A549 (cell line): ENCODE results near the gene ADAP1. TPM values are rescaled to one million over a fixed set of nuclear protein-coding genes. Genes with fewer than 3 reads are reported as not detected.
"Not testable (repeated sequence)": the region's sequence is repeated elsewhere in the genome, so short reads cannot be mapped to it uniquely, and the experiment has no call there.

Source experiments
- ATAC-seq, 2 experiments: fragments of 200-7000 bp in 1 of 2; fragments of >200 bp in 1 of 2; cut with Nextera tagmentation in 1 of 2; cut with Tn5 transposase in 1 of 2; 3 replicates each; pipeline versions ENCODE4 v1.8.0 to v1.9.1; 2018 to 2020; ENCODE audit warnings: mild to moderate bottlenecking in 1 of 2, moderate library complexity in 1 of 2
- CTCF ChIA-PET: fragments of 300-600 bp; sonication (Branson Sonifier 250); formaldehyde crosslinking; extraction: SDS; loops from one replicate; lab custom pipeline; 2021; ENCODE audit warnings: antibody characterized with exemption, inconsistent platforms; lab: Yijun Ruan, JAX
- POLR2A ChIA-PET: fragments of 350-600 bp; formaldehyde crosslinking; extraction: SDS; loops from one replicate; lab custom pipeline; 2021; ENCODE audit warnings: antibody characterized with exemption, inconsistent platforms; lab: Yijun Ruan, JAX
- DNase-seq, 2 experiments: peaks; one replicate each; pipeline versions ENCODE4 v3.0.0 to v3.0.0-alpha.2; 2011 to 2016; ENCODE audit warnings: low read depth in 1 of 2, low spot score in 1 of 2
- FAIRE-seq: peaks from 2 replicates; lab custom pipeline; 2011; peaks lifted over from hg19 to GRCh38; lab: Jason Lieb, UNC
- H3K27ac ChIP-seq, 2 experiments: fragments of >200 bp; sonication (Bioruptor Twin); formaldehyde crosslinking; 3 replicates each; pipeline ENCODE4 v1.5.1; 2016 to 2017
- H3K4me1 ChIP-seq: fragments of >200 bp; sonication (Bioruptor Twin); formaldehyde crosslinking; 3 replicates; pipeline ENCODE4 v1.6.1; 2016
- H3K4me2 ChIP-seq: fragments of >200 bp; sonication (Bioruptor Twin); formaldehyde crosslinking; 3 replicates; pipeline ENCODE4 v1.6.1; 2016
- H3K4me3 ChIP-seq: fragments of >200 bp; sonication (Bioruptor Twin); formaldehyde crosslinking; 3 replicates; pipeline ENCODE4 v1.5.1; 2016
- H3K9me3 ChIP-seq: fragments of >200 bp; sonication (Bioruptor Twin); formaldehyde crosslinking; 3 replicates; pipeline ENCODE4 v1.6.1; 2016
- BHLHE40 ChIP-seq: IDR thresholded peaks from 2 replicates; pipeline ENCODE4 v1.6.1; 2012; ENCODE audit warnings: low read depth, low read length, inconsistent platforms
- CBX8 ChIP-seq: fragments of 200-600 bp; sonication (generic); IDR thresholded peaks from 2 replicates; pipeline ENCODE4 v1.6.1; 2016
- CEBPB ChIP-seq, 2 experiments: fragments of >200 bp in 1 of 2; sonication (Bioruptor Twin) in 1 of 2; formaldehyde crosslinking in 1 of 2; IDR thresholded peaks; 2 replicates each; pipeline ENCODE4 v1.6.1; 2012 to 2016
- CHD2 ChIP-seq: fragments of 150-350 bp; IDR thresholded peaks from 2 replicates; pipeline ENCODE4 v1.6.1; 2014; ENCODE audit warnings: low read length; ENCODE audit not compliant: partially characterized antibody
- CHD4 ChIP-seq: fragments of 200-600 bp; sonication (generic); IDR thresholded peaks from 2 replicates; pipeline ENCODE4 v1.6.1; 2016; ENCODE audit warnings: antibody characterized with exemption, mild to moderate bottlenecking, borderline replicate concordance
- ELK1 ChIP-seq: fragments of 150-350 bp; IDR thresholded peaks from 2 replicates; pipeline ENCODE4 v1.6.1; 2014; ENCODE audit warnings: low read depth, mild to moderate bottlenecking, low read length
- FOSL2 ChIP-seq, 2 experiments: fragments of 450-650 bp in 1 of 2; fragments of >200 bp in 1 of 2; sonication (Bioruptor Twin) in 1 of 2; formaldehyde crosslinking; IDR thresholded peaks; 2 replicates each; pipeline versions ENCODE4 v1.5.0 to v1.6.1; 2016 to 2020; ENCODE audit warnings: mild to moderate bottlenecking in 1 of 2, moderate library complexity in 1 of 2
- FOXS1 ChIP-seq: fragments of 250-450 bp; sonication (Bioruptor Pico); IDR thresholded peaks from 2 replicates; pipeline ENCODE4 v1.5.0; 2020; ENCODE audit warnings: mild to moderate bottlenecking, moderate library complexity
- GATA3 ChIP-seq: IDR thresholded peaks from 2 replicates; pipeline ENCODE4 v1.6.1; 2012; ENCODE audit warnings: borderline replicate concordance
- HOXA7 ChIP-seq: fragments of 250-450 bp; sonication (Bioruptor Pico); IDR thresholded peaks from 2 replicates; pipeline ENCODE4 v1.5.0; 2020; ENCODE audit warnings: mild to moderate bottlenecking, moderate library complexity
- HOXB13 ChIP-seq: fragments of 250-450 bp; sonication (Bioruptor Pico); IDR thresholded peaks from 2 replicates; pipeline ENCODE4 v1.5.0; 2020; ENCODE audit warnings: low read depth, mild to moderate bottlenecking, moderate library complexity
- JUN ChIP-seq, 2 experiments: fragments of >200 bp; sonication (Bioruptor Twin); formaldehyde crosslinking; IDR thresholded peaks; 2 replicates in 1 of 2; 3 replicates in 1 of 2; pipeline ENCODE4 v1.6.1; 2016 to 2017
- JUNB ChIP-seq: fragments of >200 bp; sonication (Bioruptor Twin); formaldehyde crosslinking; IDR thresholded peaks from 2 replicates; pipeline ENCODE4 v1.6.1; 2016
- KDM1A ChIP-seq: fragments of 200-600 bp; sonication (generic); IDR thresholded peaks from 2 replicates; pipeline ENCODE4 v1.6.1; 2016; ENCODE audit warnings: low read depth, mild to moderate bottlenecking
- MAZ ChIP-seq: fragments of 150-350 bp; IDR thresholded peaks from 2 replicates; pipeline ENCODE4 v1.6.1; 2014; ENCODE audit warnings: antibody characterized with exemption, low read depth, low read length, borderline replicate concordance
- RARB ChIP-seq: fragments of 250-450 bp; sonication (Bioruptor Pico); IDR thresholded peaks from 2 replicates; pipeline ENCODE4 v1.8.0; 2021; ENCODE audit warnings: mild to moderate bottlenecking, moderate library complexity
- RCOR1 ChIP-seq: fragments of 150-350 bp; IDR thresholded peaks from 2 replicates; pipeline ENCODE4 v1.6.1; 2014; ENCODE audit warnings: antibody characterized with exemption, low read length, low read depth
- ZFP36 ChIP-seq: fragments of 450-650 bp; IDR thresholded peaks from 2 replicates; pipeline ENCODE4 v1.6.1; 2014; ENCODE audit warnings: borderline replicate concordance; ENCODE audit not compliant: partially characterized antibody
- ZNF302 ChIP-seq: fragments of 250-450 bp; sonication (Bioruptor Pico); IDR thresholded peaks from 2 replicates; pipeline ENCODE4 v1.9.0; 2021; ENCODE audit warnings: inconsistent platforms, mild to moderate bottlenecking, moderate library complexity
- ZSCAN20 ChIP-seq: fragments of 250-450 bp; sonication (Bioruptor Pico); IDR thresholded peaks from 2 replicates; pipeline ENCODE4 v1.8.0; 2022; ENCODE audit warnings: mild to moderate bottlenecking, moderate library complexity
- WGBS: methylation state at CpG from one replicate; pipeline ENCODE4 v1.1.6; 2017; ENCODE audit errors: missing lambda C conversion rate; 5-methylcytosine and 5-hydroxymethylcytosine counted together
- polyA plus RNA-seq, 4 experiments: library from polyadenylated mRNA; depleted of rRNA in 3 of 4; stranded (reverse); fragments of >200 nt; fragmentation: RNase III in 1 of 4; extraction: RNeasy Plus Mini Kit Qiagen cat#74134 plus additional on column Dnase treatment in 1 of 4; gene quantifications; 2 replicates in 3 of 4; 3 replicates in 1 of 4; pipeline ENCODE4 v1.2.3, GENCODE V29; 2011 to 2017
- TF ChIP-seq, protein P1 (sequence below): fragments of >200 bp; sonication (Bioruptor Twin); formaldehyde crosslinking; IDR thresholded peaks from 2 replicates; pipeline ENCODE4 v1.6.1; 2016
- TF ChIP-seq, protein P2 (sequence below): fragments of 450-650 bp; IDR thresholded peaks from 2 replicates; pipeline ENCODE4 v1.6.1; 2014; ENCODE audit warnings: antibody characterized with exemption
- TF ChIP-seq, protein P3 (sequence below): fragments of 200-600 bp; sonication (generic); IDR thresholded peaks from 2 replicates; pipeline ENCODE4 v1.6.1; 2016; ENCODE audit warnings: antibody characterized with exemption, mild to moderate bottlenecking, moderate library complexity
- TF ChIP-seq, protein P4 (sequence below): fragments of 250-450 bp; sonication (Bioruptor Pico); IDR thresholded peaks from 2 replicates; pipeline ENCODE4 v1.5.0; 2021; ENCODE audit warnings: mild to moderate bottlenecking, moderate library complexity, borderline replicate concordance

Gene ADAP1
- polyA plus RNA-seq, 2 of the 4 experiments (the other 2 are of a cell fraction) = 1.7 to 2.5 TPM

DNA sequence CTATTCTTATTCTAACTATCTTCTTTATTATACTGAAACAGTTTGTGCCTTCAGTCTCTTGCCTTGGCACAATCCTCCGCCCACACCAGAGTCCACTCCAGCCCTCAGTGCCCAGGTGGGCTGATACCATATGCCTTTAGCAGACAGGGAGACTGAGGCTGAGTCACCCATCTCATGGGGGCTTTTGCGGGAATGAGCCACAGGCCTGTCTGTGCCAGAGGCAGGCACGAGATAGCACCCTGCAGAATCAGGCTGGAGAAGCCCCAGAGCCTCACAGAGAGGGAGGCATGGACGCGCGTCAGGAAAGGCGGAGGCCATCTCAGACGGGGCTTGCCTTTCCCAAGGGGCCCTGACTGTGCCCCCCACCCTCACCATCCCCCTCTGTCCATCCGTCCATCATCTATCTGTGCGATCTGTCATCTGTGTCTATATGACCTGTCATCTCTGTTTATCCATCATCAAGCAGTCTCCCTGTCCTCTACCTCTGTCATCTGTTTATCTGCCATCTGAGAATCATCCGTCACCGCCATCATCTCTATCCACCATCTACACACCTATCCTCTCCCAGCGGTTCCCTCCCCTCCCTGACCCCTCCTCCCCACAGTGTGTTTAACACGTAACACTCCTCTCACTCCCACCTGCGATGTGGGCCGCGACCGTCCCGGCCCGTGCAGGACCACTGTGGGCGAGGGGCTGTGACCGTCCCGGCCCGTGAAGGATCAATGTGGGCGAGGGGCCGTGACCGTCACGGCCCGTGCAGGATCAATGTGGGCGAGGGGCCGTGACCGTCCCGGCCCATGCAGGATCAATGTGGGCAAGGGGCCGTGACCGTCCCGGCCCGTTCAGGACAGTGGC is 7.3 kb upstream of the ADAP1 start:
- ChIA-PET POLR2A (no interaction called here), CTCF (interaction anchor here (1.5 to 1.6 kb wide), 2 partner anchors 11 to 31 kb away, joined by 3 to 5 read pairs; no protein-coding TSS in a partner anchor)
- FAIRE-seq = no peak
- Histone ChIP-seq H3K4me1 (no peaks in the 10 kb centered on the region), H3K9me3 (no peaks in the 10 kb centered on the region), H3K27ac (no peak overlapping the region), H3K4me3 (no peak overlapping the region), H3K4me2 (no peak overlapping the region)
- TF ChIP-seq ZFP36 = no peak
- TF ChIP-seq ZNF302 (CRISPR knock-in tag) = no peak
- no peak for TF ChIP-seq CHD2
- no peak for TF ChIP-seq KDM1A
- TF ChIP-seq CBX8 = no peak
- TF ChIP-seq CHD4 = no peak
- TF ChIP-seq GATA3 = no peak
- TF ChIP-seq FOXS1 (CRISPR knock-in tag) = no peak
- TF ChIP-seq JUN (IDR thresholded peaks at IDR 0.05) = no peak
- TF ChIP-seq JUNB = no peak
- no peak for TF ChIP-seq BHLHE40
- TF ChIP-seq, protein P1, sequence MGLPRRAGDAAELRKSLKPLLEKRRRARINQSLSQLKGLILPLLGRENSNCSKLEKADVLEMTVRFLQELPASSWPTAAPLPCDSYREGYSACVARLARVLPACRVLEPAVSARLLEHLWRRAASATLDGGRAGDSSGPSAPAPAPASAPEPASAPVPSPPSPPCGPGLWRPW = no peak
- TF ChIP-seq MAZ = no peak
- TF ChIP-seq HOXB13 (CRISPR knock-in tag) = no peak
- TF ChIP-seq CEBPB (IDR thresholded peaks at IDR 0.05) = no peak
- no peak for ATAC-seq
- WGBS = 86% methylated on average over 35 of the region's 37 CpGs
- DNase-seq = no peak

DNA sequence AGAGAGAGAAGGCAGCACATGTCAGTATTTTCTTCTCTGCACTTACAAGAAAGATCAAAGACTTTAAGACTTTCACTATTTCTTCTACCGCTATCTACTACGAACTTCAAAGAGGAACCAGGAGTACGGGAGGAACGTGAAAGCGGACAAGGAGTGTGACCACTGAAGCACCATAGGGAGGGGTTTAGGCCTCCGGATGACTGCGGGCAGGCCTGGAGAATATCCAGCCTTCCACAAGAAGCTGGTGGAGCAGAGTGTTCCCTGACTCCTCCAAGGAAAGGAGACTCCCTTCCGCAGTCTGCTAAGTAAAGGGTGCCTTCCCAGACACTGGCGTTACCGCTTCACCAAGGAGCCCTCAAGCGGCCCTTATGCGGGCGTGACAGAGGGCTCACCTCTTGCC is 6.5 kb upstream of the ADAP1 start:
- H3K4me1 ChIP-seq, CTCF ChIA-PET, ATAC-seq, FAIRE-seq, H3K9me3 ChIP-seq, DNase-seq, H3K4me3 ChIP-seq, H3K4me2 ChIP-seq, H3K27ac ChIP-seq, POLR2A ChIA-PET: not testable (repeated sequence)
- 67% methylated on average over 13 of the region's 13 CpGs for WGBS

GRCh38 chr7:960269-960871 is 5.9 kb upstream of the ADAP1 start:
- H3K9me3 ChIP-seq = no peaks in the 10 kb centered on the region
- no peak for ATAC-seq
- H3K27ac ChIP-seq = no peak overlapping the region
- no peak for FAIRE-seq
- H3K4me3 ChIP-seq = no peak overlapping the region
- no peaks in the 10 kb centered on the region for H3K4me1 ChIP-seq
- no peak for DNase-seq
- H3K4me2 ChIP-seq = no peak overlapping the region
- ChIA-PET CTCF (interaction anchor here (1.0 to 1.3 kb wide), 5 partner anchors 9 to 52 kb away, joined by 3 to 6 read pairs (median 3); no protein-coding TSS in a partner anchor), POLR2A (interaction anchor here (1.3 kb wide), 1 partner anchor 13 kb away, joined by 4 read pairs; no protein-coding TSS in a partner anchor)
- 58% methylated on average over 31 of the region's 31 CpGs for WGBS
- TF ChIP-seq RARB (CRISPR knock-in tag) (no peak), RCOR1 (no peak), HOXA7 (no peak), FOXS1 (CRISPR knock-in tag) (no peak), CHD2 (no peak), FOSL2 (IDR thresholded peaks at IDR 0.05) (no peak), FOSL2 (CRISPR knock-in tag; IDR thresholded peaks at IDR 0.05) (no peak), ELK1 (no peak), CBX8 (no peak), ZSCAN20 (no peak), BHLHE40 (no peak)
- TF ChIP-seq, protein P2, sequence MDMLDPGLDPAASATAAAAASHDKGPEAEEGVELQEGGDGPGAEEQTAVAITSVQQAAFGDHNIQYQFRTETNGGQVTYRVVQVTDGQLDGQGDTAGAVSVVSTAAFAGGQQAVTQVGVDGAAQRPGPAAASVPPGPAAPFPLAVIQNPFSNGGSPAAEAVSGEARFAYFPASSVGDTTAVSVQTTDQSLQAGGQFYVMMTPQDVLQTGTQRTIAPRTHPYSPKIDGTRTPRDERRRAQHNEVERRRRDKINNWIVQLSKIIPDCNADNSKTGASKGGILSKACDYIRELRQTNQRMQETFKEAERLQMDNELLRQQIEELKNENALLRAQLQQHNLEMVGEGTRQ = no peak
- TF ChIP-seq, protein P3, sequence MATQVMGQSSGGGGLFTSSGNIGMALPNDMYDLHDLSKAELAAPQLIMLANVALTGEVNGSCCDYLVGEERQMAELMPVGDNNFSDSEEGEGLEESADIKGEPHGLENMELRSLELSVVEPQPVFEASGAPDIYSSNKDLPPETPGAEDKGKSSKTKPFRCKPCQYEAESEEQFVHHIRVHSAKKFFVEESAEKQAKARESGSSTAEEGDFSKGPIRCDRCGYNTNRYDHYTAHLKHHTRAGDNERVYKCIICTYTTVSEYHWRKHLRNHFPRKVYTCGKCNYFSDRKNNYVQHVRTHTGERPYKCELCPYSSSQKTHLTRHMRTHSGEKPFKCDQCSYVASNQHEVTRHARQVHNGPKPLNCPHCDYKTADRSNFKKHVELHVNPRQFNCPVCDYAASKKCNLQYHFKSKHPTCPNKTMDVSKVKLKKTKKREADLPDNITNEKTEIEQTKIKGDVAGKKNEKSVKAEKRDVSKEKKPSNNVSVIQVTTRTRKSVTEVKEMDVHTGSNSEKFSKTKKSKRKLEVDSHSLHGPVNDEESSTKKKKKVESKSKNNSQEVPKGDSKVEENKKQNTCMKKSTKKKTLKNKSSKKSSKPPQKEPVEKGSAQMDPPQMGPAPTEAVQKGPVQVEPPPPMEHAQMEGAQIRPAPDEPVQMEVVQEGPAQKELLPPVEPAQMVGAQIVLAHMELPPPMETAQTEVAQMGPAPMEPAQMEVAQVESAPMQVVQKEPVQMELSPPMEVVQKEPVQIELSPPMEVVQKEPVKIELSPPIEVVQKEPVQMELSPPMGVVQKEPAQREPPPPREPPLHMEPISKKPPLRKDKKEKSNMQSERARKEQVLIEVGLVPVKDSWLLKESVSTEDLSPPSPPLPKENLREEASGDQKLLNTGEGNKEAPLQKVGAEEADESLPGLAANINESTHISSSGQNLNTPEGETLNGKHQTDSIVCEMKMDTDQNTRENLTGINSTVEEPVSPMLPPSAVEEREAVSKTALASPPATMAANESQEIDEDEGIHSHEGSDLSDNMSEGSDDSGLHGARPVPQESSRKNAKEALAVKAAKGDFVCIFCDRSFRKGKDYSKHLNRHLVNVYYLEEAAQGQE = no peak
- TF ChIP-seq, protein P4, sequence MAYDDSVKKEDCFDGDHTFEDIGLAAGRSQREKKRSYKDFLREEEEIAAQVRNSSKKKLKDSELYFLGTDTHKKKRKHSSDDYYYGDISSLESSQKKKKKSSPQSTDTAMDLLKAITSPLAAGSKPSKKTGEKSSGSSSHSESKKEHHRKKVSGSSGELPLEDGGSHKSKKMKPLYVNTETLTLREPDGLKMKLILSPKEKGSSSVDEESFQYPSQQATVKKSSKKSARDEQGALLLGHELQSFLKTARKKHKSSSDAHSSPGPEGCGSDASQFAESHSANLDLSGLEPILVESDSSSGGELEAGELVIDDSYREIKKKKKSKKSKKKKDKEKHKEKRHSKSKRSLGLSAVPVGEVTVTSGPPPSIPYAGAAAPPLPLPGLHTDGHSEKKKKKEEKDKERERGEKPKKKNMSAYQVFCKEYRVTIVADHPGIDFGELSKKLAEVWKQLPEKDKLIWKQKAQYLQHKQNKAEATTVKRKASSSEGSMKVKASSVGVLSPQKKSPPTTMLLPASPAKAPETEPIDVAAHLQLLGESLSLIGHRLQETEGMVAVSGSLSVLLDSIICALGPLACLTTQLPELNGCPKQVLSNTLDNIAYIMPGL = no peak
